WERI-Rb-1 (cell line): ENCODE data around the gene LATS2.

Experiments
- DNase-seq: peaks from one replicate; pipeline ENCODE4 v3.0.0-alpha.2; 2020
- H3K27ac ChIP-seq: fragments of 250-450 bp; sonication (Bioruptor Pico); 2 replicates; pipeline ENCODE4 v1.5.1; 2020; ENCODE audit warnings: mild to moderate bottlenecking, moderate library complexity
- H3K27me3 ChIP-seq: fragments of 250-450 bp; sonication (Bioruptor Pico); 2 replicates; pipeline ENCODE4 v1.5.1; 2021; ENCODE audit warnings: mild to moderate bottlenecking, low read depth, moderate library complexity; ENCODE audit not compliant: insufficient read depth, severe bottlenecking
- H3K36me3 ChIP-seq: fragments of 250-450 bp; sonication (Bioruptor Pico); 2 replicates; pipeline ENCODE4 v1.5.1; 2020; ENCODE audit warnings: mild to moderate bottlenecking, moderate library complexity
- H3K4me3 ChIP-seq: 2 replicates; pipeline ENCODE4 v1.5.1; 2011; ENCODE audit warnings: low read depth, mild to moderate bottlenecking, control low read depth, low read length
- H3K9me3 ChIP-seq: fragments of 250-450 bp; sonication (Bioruptor Pico); 2 replicates; pipeline ENCODE4 v1.5.1; 2021; ENCODE audit warnings: mild to moderate bottlenecking, moderate library complexity; ENCODE audit not compliant: severe bottlenecking
- TF ChIP-seq, protein P1 (sequence below): IDR thresholded peaks from 2 replicates; pipeline ENCODE4 v1.5.1; 2011; ENCODE audit warnings: low read depth, mild to moderate bottlenecking, control low read depth, inconsistent platforms, low read length

The LATS2 gene

DNA sequence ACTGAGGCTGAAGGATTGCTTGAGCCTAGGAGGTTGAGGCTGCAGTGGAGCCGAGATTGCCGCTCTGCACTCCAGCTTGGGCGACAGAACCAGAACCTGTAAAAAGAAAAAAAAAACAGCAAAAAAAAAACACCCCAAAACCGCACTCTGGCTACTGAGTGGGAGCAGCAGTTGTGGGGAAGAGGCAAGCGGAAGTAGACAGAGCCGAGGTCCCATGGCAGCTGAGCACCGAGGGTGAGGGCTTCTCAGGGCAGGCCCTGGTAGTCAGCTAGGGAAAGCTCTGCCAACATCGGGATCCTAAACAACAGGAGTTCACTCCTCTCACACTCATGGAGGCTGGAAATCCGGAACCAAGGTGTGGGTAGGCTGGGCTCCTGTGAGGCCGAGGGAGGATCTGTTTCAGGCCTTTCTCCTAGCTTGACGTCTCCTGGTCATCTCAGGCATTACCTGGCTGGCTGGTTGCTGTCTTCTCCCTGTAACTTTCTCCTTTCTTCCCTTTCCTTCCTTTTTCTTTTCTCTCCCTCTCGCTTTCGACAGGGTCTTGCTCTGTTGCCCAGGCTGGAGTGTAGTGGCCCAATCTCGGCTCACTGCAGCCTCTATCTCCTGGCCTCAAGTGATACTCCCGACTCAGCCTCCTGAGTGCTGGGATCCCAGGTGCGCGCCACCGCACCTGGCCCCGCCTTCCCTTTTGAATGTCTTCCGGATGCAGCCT lies 15.8 kb upstream of the LATS2 start:
- Histone ChIP-seq H3K4me3 (no peak overlapping the region), H3K27me3 (no peaks in the 10 kb centered on the region), H3K27ac (no peak overlapping the region), H3K36me3 (no peaks in the 10 kb centered on the region), H3K9me3 (no peaks in the 10 kb centered on the region)
- DNase-seq = no peak
- TF ChIP-seq, protein P1, sequence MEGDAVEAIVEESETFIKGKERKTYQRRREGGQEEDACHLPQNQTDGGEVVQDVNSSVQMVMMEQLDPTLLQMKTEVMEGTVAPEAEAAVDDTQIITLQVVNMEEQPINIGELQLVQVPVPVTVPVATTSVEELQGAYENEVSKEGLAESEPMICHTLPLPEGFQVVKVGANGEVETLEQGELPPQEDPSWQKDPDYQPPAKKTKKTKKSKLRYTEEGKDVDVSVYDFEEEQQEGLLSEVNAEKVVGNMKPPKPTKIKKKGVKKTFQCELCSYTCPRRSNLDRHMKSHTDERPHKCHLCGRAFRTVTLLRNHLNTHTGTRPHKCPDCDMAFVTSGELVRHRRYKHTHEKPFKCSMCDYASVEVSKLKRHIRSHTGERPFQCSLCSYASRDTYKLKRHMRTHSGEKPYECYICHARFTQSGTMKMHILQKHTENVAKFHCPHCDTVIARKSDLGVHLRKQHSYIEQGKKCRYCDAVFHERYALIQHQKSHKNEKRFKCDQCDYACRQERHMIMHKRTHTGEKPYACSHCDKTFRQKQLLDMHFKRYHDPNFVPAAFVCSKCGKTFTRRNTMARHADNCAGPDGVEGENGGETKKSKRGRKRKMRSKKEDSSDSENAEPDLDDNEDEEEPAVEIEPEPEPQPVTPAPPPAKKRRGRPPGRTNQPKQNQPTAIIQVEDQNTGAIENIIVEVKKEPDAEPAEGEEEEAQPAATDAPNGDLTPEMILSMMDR = no peak

DNA sequence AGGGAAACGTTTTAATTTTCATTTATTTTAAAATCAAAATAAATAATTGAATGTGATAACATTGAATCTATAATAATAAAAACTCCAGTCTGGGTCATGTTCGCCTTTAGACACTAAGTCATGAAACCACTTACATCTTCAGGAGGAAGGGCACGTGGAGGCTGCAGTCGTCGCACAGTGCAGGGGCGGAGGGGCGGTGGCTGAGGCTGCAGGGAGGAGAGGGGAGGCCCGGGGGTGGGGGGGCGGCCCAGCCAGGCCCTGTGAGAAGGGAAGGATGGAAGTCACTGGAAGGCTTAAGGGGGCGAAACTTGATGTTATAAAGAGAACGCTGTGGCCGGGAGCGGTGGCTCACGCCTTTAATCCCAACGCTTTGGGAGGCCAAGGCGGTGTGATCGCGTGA lies 14.9 kb upstream of the LATS2 start:
- no peak for DNase-seq
- no peaks in the 10 kb centered on the region for H3K9me3 ChIP-seq
- TF ChIP-seq, protein P1 = no peak
- H3K4me3 ChIP-seq = no peak overlapping the region
- no peaks in the 10 kb centered on the region for H3K36me3 ChIP-seq
- no peak overlapping the region for H3K27ac ChIP-seq
- H3K27me3 ChIP-seq = no peaks in the 10 kb centered on the region

DNA sequence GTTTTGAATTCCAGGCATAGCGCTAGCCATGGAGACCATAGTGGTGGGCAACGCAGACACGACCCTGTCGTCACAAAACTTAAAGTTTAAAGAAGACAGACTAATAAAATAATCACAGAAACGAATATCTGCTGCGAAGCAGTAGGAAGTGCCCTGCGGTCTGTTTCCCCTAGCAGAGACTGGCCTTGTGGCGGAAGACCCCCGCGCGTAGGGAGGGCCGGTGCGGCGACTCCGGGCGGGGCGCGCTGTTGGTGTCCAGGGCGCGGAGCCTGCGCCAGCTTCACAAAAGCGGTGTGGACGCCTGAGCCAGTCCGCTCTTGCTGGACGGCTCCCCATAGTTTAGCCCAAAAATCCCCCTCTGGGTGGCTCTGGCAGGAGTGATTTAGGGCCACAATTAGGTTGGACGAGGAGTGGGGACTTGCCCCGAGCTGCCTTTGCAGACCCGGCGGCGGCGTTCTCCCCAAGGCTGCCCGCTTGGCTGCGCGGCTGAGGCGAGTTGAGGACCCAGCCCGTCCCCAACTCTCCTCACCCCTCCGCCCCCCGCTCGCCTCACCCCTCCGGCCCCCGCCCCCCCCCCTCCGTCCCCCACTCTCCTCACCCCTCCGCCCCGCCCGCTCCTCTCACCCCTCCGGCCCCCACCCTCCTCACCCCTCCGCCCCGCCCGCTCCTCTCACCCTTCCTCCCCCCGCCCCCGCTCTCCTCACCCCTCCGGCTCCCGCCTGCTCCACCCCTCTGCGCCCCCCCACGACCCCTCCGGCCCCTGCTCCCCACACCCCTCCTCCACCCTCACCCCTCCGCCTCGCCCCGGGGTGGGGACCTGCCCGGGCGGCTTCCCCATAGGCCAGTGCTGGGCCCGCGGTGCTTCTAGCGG lies 14.2 kb upstream of the LATS2 start:
- Histone ChIP-seq H3K4me3 (no peak overlapping the region), H3K27ac (no peak overlapping the region), H3K9me3 (no peaks in the 10 kb centered on the region), H3K27me3 (no peaks in the 10 kb centered on the region), H3K36me3 (no peaks in the 10 kb centered on the region)
- DNase-seq = no peak
- TF ChIP-seq, protein P1 = no peak

DNA sequence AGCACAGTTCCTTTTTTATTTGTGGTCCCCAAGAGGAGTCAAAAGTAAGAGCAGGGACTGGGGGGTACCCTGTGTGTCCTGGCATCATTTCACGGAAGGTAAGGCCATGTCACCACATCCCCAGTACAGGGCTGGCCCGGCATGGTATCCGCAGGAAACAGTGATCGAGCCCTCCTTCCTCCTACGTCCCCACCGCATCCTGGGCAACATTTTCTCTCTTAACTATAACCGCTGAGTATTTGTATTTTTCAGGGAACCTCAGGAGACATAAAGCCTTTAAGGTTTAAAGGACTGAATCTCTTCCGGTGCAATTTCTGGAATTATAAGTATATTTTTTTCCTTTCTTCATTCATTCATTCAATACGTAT lies 13.6 kb upstream of the LATS2 start:
- no peak overlapping the region for H3K4me3 ChIP-seq
- no peak overlapping the region for H3K27ac ChIP-seq
- no peaks in the 10 kb centered on the region for H3K27me3 ChIP-seq
- no peak for DNase-seq
- H3K9me3 ChIP-seq = no peaks in the 10 kb centered on the region
- TF ChIP-seq, protein P1 = no peak
- H3K36me3 ChIP-seq = no peaks in the 10 kb centered on the region

DNA sequence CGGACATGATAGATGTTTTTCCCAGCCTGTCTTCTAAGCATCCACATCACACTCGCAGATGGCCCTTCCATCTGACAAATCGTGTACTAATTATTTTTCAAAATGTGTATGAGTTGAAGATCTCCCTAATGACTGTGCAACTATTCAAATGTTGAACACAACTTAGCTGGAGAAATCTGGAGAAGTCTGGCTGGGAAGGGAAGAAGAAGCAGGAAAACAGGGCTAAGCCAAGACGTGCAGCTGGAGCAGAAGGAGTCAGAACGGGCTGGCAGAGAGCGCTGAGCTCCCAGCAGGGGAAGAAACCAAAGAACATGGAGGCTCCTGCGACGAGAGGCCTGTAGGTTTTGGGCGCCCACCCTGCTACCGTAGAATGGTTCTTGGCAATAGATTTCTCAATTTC lies 13.2 kb upstream of the LATS2 start:
- TF ChIP-seq, protein P1 = no peak
- no peaks in the 10 kb centered on the region for H3K27me3 ChIP-seq
- H3K27ac ChIP-seq = no peak overlapping the region
- no peak overlapping the region for H3K4me3 ChIP-seq
- DNase-seq = no peak
- no peaks in the 10 kb centered on the region for H3K9me3 ChIP-seq
- no peaks in the 10 kb centered on the region for H3K36me3 ChIP-seq
